Activated T-cell treated with anti-CD3 and anti-CD28 coated beads, Interleukin-2, amount 50 U/mL, for 24 hours (primary cell): ENCODE measurements around the gene NXNL1.
"Not testable (repeated sequence)": the region's sequence is repeated elsewhere in the genome, so short reads cannot be mapped to it uniquely, and the experiment has no call there.

Experiments used
- DNase-seq: peaks from one replicate; pipeline ENCODE4 v3.0.0-alpha.2; 2020
- H3K27ac Mint-ChIP-seq: 2 replicates; pipeline ENCODE4 v1.8.0; 2020; ENCODE audit warnings: mild to moderate bottlenecking, mixed read lengths
- H3K27me3 Mint-ChIP-seq: 2 replicates; pipeline ENCODE4 v1.8.0; 2020; ENCODE audit warnings: mixed read lengths
- H3K36me3 Mint-ChIP-seq: 2 replicates; pipeline ENCODE4 v1.8.0; 2020; ENCODE audit warnings: low read depth, mixed read lengths
- H3K4me1 Mint-ChIP-seq: 2 replicates; pipeline ENCODE4 v1.8.0; 2020; ENCODE audit warnings: low read depth, mixed read lengths
- H3K4me3 Mint-ChIP-seq: 2 replicates; pipeline ENCODE4 v1.8.0; 2020; ENCODE audit warnings: mild to moderate bottlenecking, moderate library complexity, mixed read lengths
- H3K9me3 Mint-ChIP-seq: 2 replicates; pipeline ENCODE4 v1.8.0; 2020; ENCODE audit warnings: mixed read lengths

Gene NXNL1

GRCh38 chr19:17491287-17491686 is 30.6 kb upstream of the NXNL1 start:
- Mint-ChIP-seq H3K36me3 (no peaks in the 10 kb centered on the region), H3K9me3 (no peaks in the 10 kb centered on the region), H3K27me3 (no peaks in the 10 kb centered on the region), H3K4me1 (peaks cover 42% of the 10 kb centered on the region), H3K27ac (no peak overlapping the region), H3K4me3 (no peak overlapping the region)
- no peak for DNase-seq

DNA sequence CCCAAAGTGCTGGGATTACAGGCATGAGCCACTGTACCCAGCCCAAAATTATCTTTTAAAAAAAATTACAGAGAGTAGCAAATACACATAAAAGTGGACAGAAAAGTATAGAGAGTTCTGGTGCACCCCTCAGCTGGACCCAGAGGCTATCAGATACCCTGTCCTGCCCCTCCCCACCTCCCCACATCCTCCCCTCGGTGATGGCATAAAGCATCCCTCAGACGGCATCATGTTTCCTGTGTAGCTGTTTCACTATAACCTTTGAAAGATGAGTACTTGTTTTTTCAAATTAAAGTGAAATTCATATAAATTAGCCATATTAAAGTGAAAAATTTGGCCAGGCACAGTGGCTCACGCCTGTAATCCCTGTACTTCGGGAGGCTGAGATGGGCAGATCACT is 29.7 kb upstream of the NXNL1 start:
- no peaks in the 10 kb centered on the region for H3K36me3 Mint-ChIP-seq
- no peak overlapping the region for H3K27ac Mint-ChIP-seq
- H3K4me1 Mint-ChIP-seq, result peaks cover 35% of the 10 kb centered on the region
- no peaks in the 10 kb centered on the region for H3K27me3 Mint-ChIP-seq
- H3K4me3 Mint-ChIP-seq, result no peak overlapping the region
- no peaks in the 10 kb centered on the region for H3K9me3 Mint-ChIP-seq
- no peak for DNase-seq

- Mint-ChIP-seq H3K4me1 (peaks cover 35% of the 10 kb centered on the region), H3K27ac (peak overlapping the region; percentile 9), H3K9me3 (no peaks in the 10 kb centered on the region), H3K36me3 (no peaks in the 10 kb centered on the region), H3K27me3 (no peaks in the 10 kb centered on the region), H3K4me3 (no peak overlapping the region)
- no peak for DNase-seq
Measured at GRCh38 chr19:17489392-17490030, 28.8 kb upstream of the NXNL1 start.

DNA sequence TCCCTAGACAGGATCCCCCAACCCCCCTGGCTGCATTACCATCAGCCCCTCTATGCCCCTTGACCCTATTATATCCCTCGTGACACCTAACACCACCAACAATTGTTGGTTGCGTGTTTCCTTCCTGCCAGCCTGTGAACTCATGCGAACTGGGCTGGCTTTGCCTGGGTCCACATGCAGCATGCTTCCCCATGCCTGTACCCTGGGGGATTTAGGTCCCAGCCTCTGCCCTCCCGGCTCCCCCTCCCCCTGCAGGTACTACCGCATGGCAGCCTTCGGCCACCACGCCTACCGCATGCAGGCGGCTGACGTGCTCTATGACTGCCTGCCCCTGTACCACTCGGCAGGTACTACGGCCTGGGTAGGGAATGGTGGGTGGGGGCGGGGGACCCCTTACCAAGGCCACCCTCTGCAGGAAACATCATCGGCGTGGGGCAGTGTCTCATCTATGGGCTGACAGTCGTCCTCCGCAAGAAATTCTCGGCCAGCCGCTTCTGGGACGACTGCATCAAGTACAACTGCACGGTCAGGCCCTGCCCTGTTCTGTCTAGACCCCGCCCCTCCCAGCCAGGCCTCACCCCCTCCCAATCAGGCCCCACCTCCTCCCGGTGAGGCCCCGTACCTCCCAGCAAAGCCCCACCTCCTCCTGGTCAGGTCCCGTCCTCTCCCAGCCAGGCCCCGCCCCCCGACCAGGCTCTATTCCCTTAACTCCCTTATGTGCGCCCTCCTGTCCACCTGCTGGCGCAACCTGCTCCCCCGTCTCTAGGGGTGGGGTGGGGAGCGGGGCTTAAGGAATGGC is 28.1 kb upstream of the NXNL1 start:
- peak; percentile 83 for DNase-seq
- Mint-ChIP-seq H3K27me3 (no peaks in the 10 kb centered on the region), H3K36me3 (no peaks in the 10 kb centered on the region), H3K4me3 (peak overlapping the region; percentile 79), H3K4me1 (peaks cover 35% of the 10 kb centered on the region), H3K9me3 (no peaks in the 10 kb centered on the region), H3K27ac (peak overlapping the region; percentile 90)

DNA sequence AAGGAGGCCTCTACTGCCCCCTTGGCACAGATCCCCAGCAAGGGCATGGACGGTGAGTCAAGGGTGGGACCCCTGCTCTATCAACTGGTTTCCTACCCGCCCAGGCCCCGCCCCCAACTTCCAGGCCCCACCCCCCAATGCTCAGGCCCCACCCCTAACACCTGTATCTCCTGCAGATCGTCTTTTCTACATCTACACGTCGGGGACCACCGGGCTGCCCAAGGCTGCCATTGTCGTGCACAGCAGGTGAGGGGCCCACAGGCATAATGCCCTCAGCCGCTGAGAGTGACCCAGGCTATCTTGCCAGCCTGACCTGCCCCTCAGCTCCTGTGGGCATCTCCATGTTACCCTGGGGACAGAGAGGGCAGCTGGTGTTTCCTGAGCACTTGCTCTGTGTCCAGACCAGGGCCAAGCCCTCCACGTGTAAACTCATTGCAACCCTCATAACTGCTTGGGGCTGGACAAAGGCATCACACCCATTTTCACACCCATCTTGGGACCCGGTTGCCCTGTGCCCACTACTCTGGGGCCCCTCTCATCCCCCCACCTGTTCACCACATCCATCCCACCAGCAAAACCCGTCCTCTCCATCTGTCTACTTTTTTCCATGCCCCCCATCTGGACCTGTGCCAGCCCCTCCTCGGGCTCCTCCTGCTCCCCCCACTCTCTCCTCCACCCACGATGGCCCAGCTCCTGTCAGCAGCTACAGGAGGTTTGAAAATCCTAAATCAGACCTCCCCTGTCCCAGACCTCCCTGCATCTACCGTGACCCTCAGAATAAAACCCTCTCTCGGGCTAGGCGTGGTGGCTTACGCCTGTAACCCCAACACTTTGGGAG is 26.8 kb upstream of the NXNL1 start:
- Mint-ChIP-seq H3K9me3 (no peaks in the 10 kb centered on the region), H3K27me3 (no peaks in the 10 kb centered on the region), H3K36me3 (no peaks in the 10 kb centered on the region), H3K4me3 (peak overlapping the region; percentile 79), H3K27ac (no peak overlapping the region), H3K4me1 (peaks cover 35% of the 10 kb centered on the region)
- no peak for DNase-seq

DNA sequence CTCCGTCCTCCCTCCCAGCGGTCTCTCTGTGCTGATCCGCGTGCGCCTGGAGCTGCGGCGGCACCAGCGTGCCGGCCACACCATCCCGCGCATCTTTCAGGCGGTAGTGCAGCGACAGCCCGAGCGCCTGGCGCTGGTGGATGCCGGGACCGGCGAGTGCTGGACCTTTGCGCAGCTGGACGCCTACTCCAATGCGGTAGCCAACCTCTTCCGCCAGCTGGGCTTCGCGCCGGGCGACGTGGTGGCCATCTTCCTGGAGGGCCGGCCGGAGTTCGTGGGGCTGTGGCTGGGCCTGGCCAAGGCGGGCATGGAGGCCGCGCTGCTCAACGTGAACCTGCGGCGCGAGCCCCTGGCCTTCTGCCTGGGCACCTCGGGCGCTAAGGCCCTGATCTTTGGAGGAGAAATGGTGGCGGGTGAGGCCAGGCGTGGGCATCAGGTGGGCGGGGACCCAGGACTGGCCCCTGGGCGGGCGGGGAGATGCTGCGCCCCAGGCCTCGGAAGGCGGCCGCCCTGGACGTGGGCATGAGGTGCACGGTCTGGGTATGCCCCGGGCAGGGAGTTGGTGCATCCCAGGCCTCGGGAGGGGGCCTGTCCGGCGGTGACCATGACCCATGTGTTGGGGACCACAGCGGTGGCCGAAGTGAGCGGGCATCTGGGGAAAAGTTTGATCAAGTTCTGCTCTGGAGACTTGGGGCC is 26.0 kb upstream of the NXNL1 start:
- Mint-ChIP-seq H3K36me3 (no peaks in the 10 kb centered on the region), H3K9me3 (no peaks in the 10 kb centered on the region), H3K27me3 (no peaks in the 10 kb centered on the region), H3K4me3 (no peak overlapping the region), H3K27ac (no peak overlapping the region), H3K4me1 (peaks cover 35% of the 10 kb centered on the region)
- no peak for DNase-seq

- H3K27me3 Mint-ChIP-seq, result no peaks in the 10 kb centered on the region
- no peak overlapping the region for H3K27ac Mint-ChIP-seq
- H3K4me3 Mint-ChIP-seq, result no peak overlapping the region
- H3K4me1 Mint-ChIP-seq, result peaks cover 23% of the 10 kb centered on the region
- no peaks in the 10 kb centered on the region for H3K9me3 Mint-ChIP-seq
- no peak for DNase-seq
- H3K36me3 Mint-ChIP-seq, result no peaks in the 10 kb centered on the region
Measured at GRCh38 chr19:17484520-17485185, 23.9 kb upstream of the NXNL1 start.

DNA sequence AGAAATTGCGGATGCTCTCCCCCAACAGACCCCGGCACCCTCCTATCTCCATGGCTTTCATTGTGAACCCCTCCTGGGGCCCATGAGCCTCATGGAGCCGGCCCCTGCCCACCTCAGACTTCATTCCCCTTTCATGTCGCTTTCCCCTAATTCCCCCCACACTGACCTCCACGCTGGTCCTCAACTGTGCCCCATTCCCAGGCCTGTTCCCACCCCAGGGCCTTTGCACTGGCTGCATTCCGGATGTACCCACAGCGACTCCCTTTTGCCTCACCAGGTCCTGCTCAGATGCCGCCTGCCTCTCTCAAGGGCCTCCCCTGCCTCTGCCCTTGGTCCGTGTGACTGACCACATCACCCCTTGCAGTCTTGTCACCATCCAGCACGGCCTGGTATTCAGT is 22.9 kb upstream of the NXNL1 start:
- no peak for DNase-seq
- Mint-ChIP-seq H3K4me1 (peaks cover 14% of the 10 kb centered on the region), H3K4me3 (no peak overlapping the region), H3K27me3 (no peaks in the 10 kb centered on the region), H3K9me3 (no peaks in the 10 kb centered on the region), H3K36me3 (no peaks in the 10 kb centered on the region), H3K27ac (no peak overlapping the region)

- Mint-ChIP-seq H3K27ac (no peak overlapping the region), H3K27me3 (no peaks in the 10 kb centered on the region), H3K9me3 (no peaks in the 10 kb centered on the region), H3K4me3 (no peak overlapping the region), H3K36me3 (no peaks in the 10 kb centered on the region), H3K4me1 (peaks cover 8% of the 10 kb centered on the region)
- no peak for DNase-seq
Measured at GRCh38 chr19:17482877-17483604, 22.3 kb upstream of the NXNL1 start.

- no peak overlapping the region for H3K27ac Mint-ChIP-seq
- H3K27me3 Mint-ChIP-seq, result no peaks in the 10 kb centered on the region
- H3K4me3 Mint-ChIP-seq, result no peak overlapping the region
- H3K9me3 Mint-ChIP-seq, result no peaks in the 10 kb centered on the region
- DNase-seq, result no peak
- no peaks in the 10 kb centered on the region for H3K36me3 Mint-ChIP-seq
- H3K4me1 Mint-ChIP-seq, result no peaks in the 10 kb centered on the region
Measured at GRCh38 chr19:17481986-17482385, 21.3 kb upstream of the NXNL1 start.

DNA sequence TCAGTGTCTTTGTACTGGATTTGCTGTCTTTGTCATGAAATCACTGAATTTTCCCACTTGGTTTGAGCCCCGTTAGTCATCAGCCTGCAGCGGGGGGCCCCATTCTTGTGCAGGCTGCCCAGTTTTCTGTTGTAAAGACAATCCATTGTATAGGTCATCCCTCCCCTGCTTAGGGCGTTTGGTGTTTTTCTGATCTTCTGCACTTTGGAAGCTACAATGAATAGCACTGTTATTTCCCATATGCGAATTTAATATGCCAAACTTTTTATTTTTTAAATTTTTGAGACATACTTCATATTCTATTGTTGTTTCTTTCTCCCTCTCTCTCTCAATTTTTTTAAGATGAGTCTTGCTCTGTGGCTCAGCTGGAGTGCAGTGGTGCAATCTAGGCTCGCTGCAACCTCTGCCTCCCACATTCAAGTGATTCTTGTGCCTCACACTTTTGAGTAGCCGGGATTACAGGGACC is 18.6 kb upstream of the NXNL1 start:
- Mint-ChIP-seq H3K27me3 (no peaks in the 10 kb centered on the region), H3K4me3 (no peak overlapping the region), H3K4me1 (no peaks in the 10 kb centered on the region), H3K36me3 (no peaks in the 10 kb centered on the region), H3K27ac (no peak overlapping the region), H3K9me3 (no peaks in the 10 kb centered on the region)
- DNase-seq, result no peak

- H3K36me3 Mint-ChIP-seq, result no peaks in the 10 kb centered on the region
- peaks cover 15% of the 10 kb centered on the region for H3K4me1 Mint-ChIP-seq
- no peak for DNase-seq
Measured at GRCh38 chr19:17475541-17476115, 14.9 kb upstream of the NXNL1 start.

DNA sequence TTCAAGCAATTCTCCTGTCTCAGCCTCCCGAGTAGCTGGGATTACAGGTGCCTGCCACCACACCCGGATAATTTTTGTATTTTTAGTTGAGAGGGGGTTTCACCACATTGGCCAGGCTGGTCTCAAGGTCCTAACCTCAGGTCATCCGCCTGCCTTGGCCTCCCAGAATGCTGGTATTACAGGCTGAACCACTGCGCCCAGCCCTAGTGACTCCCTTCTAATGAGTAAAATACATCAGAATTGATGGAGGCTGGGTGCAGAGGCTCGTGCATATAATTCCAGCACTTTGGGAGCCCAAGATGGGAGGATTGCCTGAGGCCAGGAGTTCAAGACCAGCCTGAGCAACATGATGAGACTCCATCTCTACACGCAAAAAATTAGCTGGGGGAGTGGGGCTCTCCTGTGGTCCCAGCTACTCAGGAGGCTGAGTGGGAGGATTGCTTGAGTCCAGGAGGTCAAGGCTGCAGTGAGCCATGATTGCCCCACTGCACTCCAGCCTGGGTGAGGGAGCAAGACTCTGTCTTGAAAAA is 14.3 kb upstream of the NXNL1 start:
- not testable (repeated sequence) for H3K4me3 Mint-ChIP-seq, H3K27me3 Mint-ChIP-seq, H3K27ac Mint-ChIP-seq, H3K36me3 Mint-ChIP-seq, DNase-seq, H3K9me3 Mint-ChIP-seq
- H3K4me1 Mint-ChIP-seq, result peaks cover 15% of the 10 kb centered on the region

More at GRCh38 chr19:17475541-17476115, 14.9 kb upstream of the NXNL1 start:
- Mint-ChIP-seq H3K27ac (no peak overlapping the region), H3K9me3 (no peaks in the 10 kb centered on the region), H3K4me3 (no peak overlapping the region), H3K27me3 (no peaks in the 10 kb centered on the region)
